Karpas-422 (cell line): ENCODE data around the gene GRID2IP. TPM values are rescaled to one million over a fixed set of nuclear protein-coding genes. Genes with fewer than 3 reads are reported as not detected.
A peak's percentile ranks its signal among the peaks of the same experiment; 100 is the strongest.

ENCODE experiments used
- DNase-seq: peaks from one replicate; pipeline ENCODE4 v3.0.0-alpha.2; 2015
- H2AFZ ChIP-seq: fragments of 200-600 bp; sonication (generic); 2 replicates; pipeline ENCODE4 v1.6.1; 2014; ENCODE audit warnings: antibody characterized with exemption, low read length, mixed read lengths
- H3K27ac ChIP-seq: fragments of 200-600 bp; sonication (generic); 2 replicates; pipeline ENCODE4 v1.5.1; 2014; ENCODE audit warnings: mild to moderate bottlenecking, low read length, moderate library complexity
- H3K27me3 ChIP-seq: fragments of 200-600 bp; sonication (generic); 2 replicates; pipeline ENCODE4 v1.6.1; 2014; ENCODE audit warnings: low read length, mixed read lengths
- H3K36me3 ChIP-seq: fragments of 200-600 bp; sonication (generic); 2 replicates; pipeline ENCODE4 v1.6.1; 2014; ENCODE audit warnings: low read length, mixed read lengths; ENCODE audit not compliant: insufficient read depth
- H3K4me1 ChIP-seq: fragments of 200-600 bp; sonication (generic); 2 replicates; pipeline ENCODE4 v1.6.1; 2014; ENCODE audit warnings: mild to moderate bottlenecking, low read length, mixed read lengths
- H3K4me2 ChIP-seq: fragments of 200-600 bp; sonication (generic); 2 replicates; pipeline ENCODE4 v1.6.1; 2014; ENCODE audit warnings: low read length, low read depth, mild to moderate bottlenecking; ENCODE audit not compliant: poor library complexity, severe bottlenecking
- H3K4me3 ChIP-seq: fragments of 200-600 bp; sonication (generic); 2 replicates; pipeline ENCODE4 v1.5.1; 2014; ENCODE audit warnings: mild to moderate bottlenecking, antibody characterized with exemption, low read length, mixed read lengths
- H3K79me2 ChIP-seq: fragments of 200-600 bp; sonication (generic); 2 replicates; pipeline ENCODE4 v1.6.1; 2014; ENCODE audit warnings: mild to moderate bottlenecking, low read length, mixed read lengths
- H3K9ac ChIP-seq: fragments of 200-600 bp; sonication (generic); 2 replicates; pipeline ENCODE4 v1.6.0; 2014; ENCODE audit warnings: low read length
- H3K9me2 ChIP-seq: fragments of 200-600 bp; sonication (generic), shearing (Covaris generic); replicated peaks from 2 replicates; pipeline ENCODE4 v1.6.0; 2014; ENCODE audit warnings: mild to moderate bottlenecking, low read length, moderate library complexity; ENCODE audit not compliant: insufficient read depth
- H3K9me3 ChIP-seq: fragments of 300-700, 200-600 bp; sonication (generic); 2 replicates; pipeline ENCODE4 v1.6.1; 2014; ENCODE audit warnings: low read length, mixed read lengths
- H4K20me1 ChIP-seq: fragments of 200-600 bp; sonication (generic); 2 replicates; pipeline ENCODE4 v1.6.1; 2014; ENCODE audit warnings: mild to moderate bottlenecking, antibody characterized with exemption, low read length, low read depth; ENCODE audit not compliant: insufficient read depth
- total RNA-seq: library from RNA; depleted of rRNA; stranded (reverse); fragments of >200 nt; shearing (Covaris generic); gene quantifications from 2 replicates; pipeline ENCODE4 v1.2.3, GENCODE V29; 2014; ENCODE audit warnings: low replicate concordance

The GRID2IP gene
- total RNA-seq, 1 experiment from 2014 or later = not detected

GRCh38 chr7:6516387-6516983, 34.8 kb downstream of the GRID2IP start:
- no peaks in the 10 kb centered on the region for H3K79me2 ChIP-seq
- H3K4me1 ChIP-seq = peaks cover 4% of the 10 kb centered on the region
- H2AFZ ChIP-seq = peak overlapping the region; percentile 81; the same call in 1 of the 2 replicates
- peak overlapping the region; percentile 37; the same call in 1 of the 2 replicates for H3K9ac ChIP-seq
- H3K27ac ChIP-seq = no peak overlapping the region
- no peaks in the 10 kb centered on the region for H3K36me3 ChIP-seq
- peak overlapping the region; percentile 57 for H3K4me2 ChIP-seq
- no peaks in the 10 kb centered on the region for H4K20me1 ChIP-seq
- peak; percentile 84 for DNase-seq
- H3K9me3 ChIP-seq = no peaks in the 10 kb centered on the region
- no peaks in the 10 kb centered on the region for H3K9me2 ChIP-seq
- no peaks in the 10 kb centered on the region for H3K27me3 ChIP-seq
- peak overlapping the region; percentile 49; the same call in 1 of the 2 replicates for H3K4me3 ChIP-seq

GRCh38 chr7:6513541-6513940, 37.7 kb downstream of the GRID2IP start:
- H3K4me3 ChIP-seq = no peak overlapping the region
- no peaks in the 10 kb centered on the region for H3K36me3 ChIP-seq
- H3K27me3 ChIP-seq = no peaks in the 10 kb centered on the region
- H3K79me2 ChIP-seq = no peaks in the 10 kb centered on the region
- DNase-seq = no peak
- H3K4me2 ChIP-seq = no peak overlapping the region
- no peaks in the 10 kb centered on the region for H3K9me2 ChIP-seq
- no peak overlapping the region for H2AFZ ChIP-seq
- H4K20me1 ChIP-seq = no peaks in the 10 kb centered on the region
- no peak overlapping the region for H3K27ac ChIP-seq
- no peaks in the 10 kb centered on the region for H3K9me3 ChIP-seq
- H3K4me1 ChIP-seq = peaks cover 4% of the 10 kb centered on the region
- no peak overlapping the region for H3K9ac ChIP-seq

GRCh38 chr7:6512892-6513291, 38.4 kb downstream of the GRID2IP start:
- no peaks in the 10 kb centered on the region for H3K79me2 ChIP-seq
- H2AFZ ChIP-seq = no peak overlapping the region
- peaks cover 4% of the 10 kb centered on the region for H3K4me1 ChIP-seq
- H3K36me3 ChIP-seq = no peaks in the 10 kb centered on the region
- no peak overlapping the region for H3K4me3 ChIP-seq
- DNase-seq = no peak
- no peak overlapping the region for H3K9ac ChIP-seq
- H4K20me1 ChIP-seq = no peaks in the 10 kb centered on the region
- H3K27me3 ChIP-seq = no peaks in the 10 kb centered on the region
- no peaks in the 10 kb centered on the region for H3K9me3 ChIP-seq
- no peak overlapping the region for H3K4me2 ChIP-seq
- no peaks in the 10 kb centered on the region for H3K9me2 ChIP-seq
- H3K27ac ChIP-seq = no peak overlapping the region

GRCh38 chr7:6510476-6511133, 40.7 kb downstream of the GRID2IP start:
- no peaks in the 10 kb centered on the region for H3K4me1 ChIP-seq
- no peak overlapping the region for H2AFZ ChIP-seq
- H3K27ac ChIP-seq = no peak overlapping the region
- H3K79me2 ChIP-seq = no peaks in the 10 kb centered on the region
- no peaks in the 10 kb centered on the region for H3K36me3 ChIP-seq
- no peak overlapping the region for H3K4me3 ChIP-seq
- no peaks in the 10 kb centered on the region for H4K20me1 ChIP-seq
- no peaks in the 10 kb centered on the region for H3K9me2 ChIP-seq
- H3K4me2 ChIP-seq = no peak overlapping the region
- H3K9me3 ChIP-seq = no peaks in the 10 kb centered on the region
- no peak overlapping the region for H3K9ac ChIP-seq
- H3K27me3 ChIP-seq = no peaks in the 10 kb centered on the region
- DNase-seq = no peak

- Histone ChIP-seq H3K79me2 (no peaks in the 10 kb centered on the region), H2AFZ (no peak overlapping the region), H3K4me3 (no peak overlapping the region), H3K9me2 (no peaks in the 10 kb centered on the region), H3K36me3 (no peaks in the 10 kb centered on the region), H3K4me2 (no peak overlapping the region), H3K9me3 (no peaks in the 10 kb centered on the region), H3K27me3 (no peaks in the 10 kb centered on the region), H4K20me1 (no peaks in the 10 kb centered on the region), H3K27ac (no peak overlapping the region), H3K9ac (no peak overlapping the region), H3K4me1 (peaks cover 11% of the 10 kb centered on the region)
- no peak for DNase-seq
Observed at GRCh38 chr7:6508950-6509349, 42.3 kb downstream of the GRID2IP start.

- H3K27ac ChIP-seq = no peak overlapping the region
- no peak overlapping the region for H3K4me2 ChIP-seq
- no peaks in the 10 kb centered on the region for H3K9me2 ChIP-seq
- no peak overlapping the region for H3K4me3 ChIP-seq
- peaks cover 14% of the 10 kb centered on the region for H3K4me1 ChIP-seq
- no peaks in the 10 kb centered on the region for H3K9me3 ChIP-seq
- H3K36me3 ChIP-seq = no peaks in the 10 kb centered on the region
- no peaks in the 10 kb centered on the region for H3K79me2 ChIP-seq
- H3K27me3 ChIP-seq = no peaks in the 10 kb centered on the region
- no peak overlapping the region for H3K9ac ChIP-seq
- no peaks in the 10 kb centered on the region for H4K20me1 ChIP-seq
- no peak overlapping the region for H2AFZ ChIP-seq
- DNase-seq = no peak
Observed at GRCh38 chr7:6508539-6508938, 42.7 kb downstream of the GRID2IP start.

GRCh38 chr7:6507906-6508305, 43.4 kb downstream of the GRID2IP start:
- H2AFZ ChIP-seq = no peak overlapping the region
- no peak overlapping the region for H3K4me2 ChIP-seq
- no peaks in the 10 kb centered on the region for H3K27me3 ChIP-seq
- H3K79me2 ChIP-seq = no peaks in the 10 kb centered on the region
- DNase-seq = no peak
- no peaks in the 10 kb centered on the region for H3K9me2 ChIP-seq
- no peaks in the 10 kb centered on the region for H4K20me1 ChIP-seq
- H3K36me3 ChIP-seq = no peaks in the 10 kb centered on the region
- no peak overlapping the region for H3K27ac ChIP-seq
- H3K4me1 ChIP-seq = peaks cover 14% of the 10 kb centered on the region
- no peak overlapping the region for H3K9ac ChIP-seq
- H3K4me3 ChIP-seq = no peak overlapping the region
- no peaks in the 10 kb centered on the region for H3K9me3 ChIP-seq

GRCh38 chr7:6505685-6506559, 45.3 kb downstream of the GRID2IP start:
- no peak overlapping the region for H3K4me3 ChIP-seq
- H3K27ac ChIP-seq = no peak overlapping the region
- no peak overlapping the region for H3K4me2 ChIP-seq
- H3K9me2 ChIP-seq = no peaks in the 10 kb centered on the region
- no peaks in the 10 kb centered on the region for H4K20me1 ChIP-seq
- H3K27me3 ChIP-seq = no peaks in the 10 kb centered on the region
- H3K36me3 ChIP-seq = no peaks in the 10 kb centered on the region
- DNase-seq = no peak
- peaks cover 14% of the 10 kb centered on the region for H3K4me1 ChIP-seq
- no peaks in the 10 kb centered on the region for H3K79me2 ChIP-seq
- H3K9ac ChIP-seq = no peak overlapping the region
- no peaks in the 10 kb centered on the region for H3K9me3 ChIP-seq
- H2AFZ ChIP-seq = no peak overlapping the region
